ENCODE results near the gene KIAA1549. TPM values are rescaled to one million over a fixed set of nuclear protein-coding genes. Genes with fewer than 3 reads are reported as not detected.

The KIAA1549 gene
- polyA plus RNA-seq, 2 of the 4 experiments (the other 2 are of a cell fraction), result 4.1 to 4.7 TPM

DNA sequence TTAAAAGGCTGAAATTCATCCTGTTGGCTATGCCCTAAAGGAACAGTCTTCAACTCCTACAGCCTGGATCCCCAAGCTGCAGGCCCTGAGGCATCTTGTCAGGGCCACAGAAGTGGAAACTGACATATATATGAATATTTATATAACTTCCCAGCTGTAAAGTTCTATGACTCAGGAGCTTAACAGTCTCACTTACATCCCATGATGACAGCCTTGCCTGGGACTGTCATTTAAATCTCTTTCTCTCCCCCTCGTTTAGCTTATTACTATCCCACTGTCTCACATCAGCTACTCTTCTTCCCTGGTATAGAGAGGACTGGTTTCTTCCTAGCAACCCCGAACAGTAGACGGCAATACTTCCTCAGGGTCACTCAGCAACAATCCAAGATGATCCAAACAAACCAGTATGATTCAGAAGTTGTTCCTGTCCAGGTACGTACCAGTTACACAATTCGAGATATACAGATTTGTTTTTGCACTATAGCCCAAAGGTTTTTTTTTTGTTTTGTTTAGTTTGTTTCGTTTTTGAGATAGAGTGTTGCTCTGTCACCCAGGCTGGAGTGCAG, 22.7 kb downstream of the KIAA1549 start:
- no peak for FAIRE-seq
- ChIA-PET POLR2A (no interaction called here), CTCF (no interaction called here)
- peaks cover 22% of the 10 kb centered on the region for H3K4me1 ChIP-seq
- no peak overlapping the region; a peak in 1 of 6 replicates for H3K27ac ChIP-seq
- peak in 1 of 2 experiments; percentile 22; a peak in 1 of 6 replicates for ATAC-seq
- no peaks in the 10 kb centered on the region for H3K9me3 ChIP-seq
- no peak overlapping the region for H3K4me3 ChIP-seq
- no peak for DNase-seq (ENCODE audit: low read depth in 1 of 2, low spot score in 1 of 2)
- no peak for TF ChIP-seq CHD4 (IDR thresholded peaks at IDR 0.05; ENCODE audit: borderline replicate concordance)
- no peak for TF ChIP-seq ESRRA (IDR thresholded peaks at IDR 0.05; ENCODE audit: borderline replicate concordance, low read length)
- no peak for TF ChIP-seq HEYL (CRISPR knock-in tag; IDR thresholded peaks at IDR 0.05)
- TF ChIP-seq NPAS2 (CRISPR knock-in tag; IDR thresholded peaks at IDR 0.05; ENCODE audit: borderline replicate concordance), result no peak
- TF ChIP-seq FOXS1 (CRISPR knock-in tag; IDR thresholded peaks at IDR 0.05), result no peak
- no peak for TF ChIP-seq ZFP36 (IDR thresholded peaks at IDR 0.05; ENCODE audit: borderline replicate concordance, partially characterized antibody)
- TF ChIP-seq EHMT2 (IDR thresholded peaks at IDR 0.05; ENCODE audit: low read depth), result no peak
- TF ChIP-seq, protein P1, sequence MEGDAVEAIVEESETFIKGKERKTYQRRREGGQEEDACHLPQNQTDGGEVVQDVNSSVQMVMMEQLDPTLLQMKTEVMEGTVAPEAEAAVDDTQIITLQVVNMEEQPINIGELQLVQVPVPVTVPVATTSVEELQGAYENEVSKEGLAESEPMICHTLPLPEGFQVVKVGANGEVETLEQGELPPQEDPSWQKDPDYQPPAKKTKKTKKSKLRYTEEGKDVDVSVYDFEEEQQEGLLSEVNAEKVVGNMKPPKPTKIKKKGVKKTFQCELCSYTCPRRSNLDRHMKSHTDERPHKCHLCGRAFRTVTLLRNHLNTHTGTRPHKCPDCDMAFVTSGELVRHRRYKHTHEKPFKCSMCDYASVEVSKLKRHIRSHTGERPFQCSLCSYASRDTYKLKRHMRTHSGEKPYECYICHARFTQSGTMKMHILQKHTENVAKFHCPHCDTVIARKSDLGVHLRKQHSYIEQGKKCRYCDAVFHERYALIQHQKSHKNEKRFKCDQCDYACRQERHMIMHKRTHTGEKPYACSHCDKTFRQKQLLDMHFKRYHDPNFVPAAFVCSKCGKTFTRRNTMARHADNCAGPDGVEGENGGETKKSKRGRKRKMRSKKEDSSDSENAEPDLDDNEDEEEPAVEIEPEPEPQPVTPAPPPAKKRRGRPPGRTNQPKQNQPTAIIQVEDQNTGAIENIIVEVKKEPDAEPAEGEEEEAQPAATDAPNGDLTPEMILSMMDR (IDR thresholded peaks at IDR 0.05), result no peak
- TF ChIP-seq KDM5A (IDR thresholded peaks at IDR 0.05), result no peak
- no peak for TF ChIP-seq CBX8 (IDR thresholded peaks at IDR 0.05)
- no peak for TF ChIP-seq RFX5 (IDR thresholded peaks at IDR 0.05)
- TF ChIP-seq CBX2 (IDR thresholded peaks at IDR 0.05; ENCODE audit: borderline replicate concordance, low read depth), result no peak
- no peak for TF ChIP-seq CHD2 (IDR thresholded peaks at IDR 0.05; ENCODE audit: low read length, partially characterized antibody)
- WGBS (ENCODE audit: missing lambda C conversion rate), result 69% methylated on average over 6 of the region's 6 CpGs
- H3K4me2 ChIP-seq, result no peak overlapping the region

DNA sequence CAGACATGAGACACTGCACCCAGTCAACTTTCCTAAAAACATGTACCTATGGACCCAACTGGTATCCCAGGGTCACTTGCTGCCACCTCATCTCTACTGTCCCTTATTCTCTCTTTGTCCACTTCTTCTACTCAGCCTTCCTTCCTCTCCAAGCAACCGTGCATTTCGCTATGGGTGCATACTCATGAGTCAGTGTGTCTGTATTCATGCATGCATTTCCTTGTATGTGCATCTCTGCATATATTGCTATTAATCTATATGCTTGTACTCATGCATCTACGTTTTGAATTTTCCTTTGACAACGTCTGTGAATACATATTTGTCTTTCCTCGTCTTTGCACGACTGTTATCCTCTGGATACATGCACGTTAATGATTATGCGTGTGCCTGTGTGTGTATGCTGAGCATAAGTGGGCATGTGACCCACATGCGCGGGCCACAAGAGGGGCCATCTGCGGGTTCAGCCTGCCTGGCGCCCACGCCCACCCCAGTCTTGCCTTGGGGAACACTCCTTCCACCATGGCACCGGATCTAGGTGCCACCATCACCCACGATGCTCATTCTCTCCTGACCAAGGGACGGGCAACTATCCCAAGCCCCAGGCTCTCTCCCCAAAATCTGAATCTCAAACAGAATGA, 23.3 kb downstream of the KIAA1549 start:
- no peaks in the 10 kb centered on the region for H3K9me3 ChIP-seq
- H3K27ac ChIP-seq, result no peak overlapping the region; a peak in 1 of 6 replicates
- ATAC-seq, result no peak
- peaks cover 16% of the 10 kb centered on the region for H3K4me1 ChIP-seq
- WGBS (ENCODE audit: missing lambda C conversion rate), result 86% methylated on average over 16 of the region's 16 CpGs
- H3K4me2 ChIP-seq, result no peak overlapping the region
- H3K4me3 ChIP-seq, result no peak overlapping the region
- ChIA-PET CTCF (no interaction called here), POLR2A (no interaction called here)
- DNase-seq (ENCODE audit: low read depth in 1 of 2, low spot score in 1 of 2), result no peak
- TF ChIP-seq RAD21 (conservative IDR thresholded peaks at IDR 0.05 in 1 of 2, IDR thresholded peaks at IDR 0.05 in 1 of 2), result no peak
- TF ChIP-seq, protein P2, sequence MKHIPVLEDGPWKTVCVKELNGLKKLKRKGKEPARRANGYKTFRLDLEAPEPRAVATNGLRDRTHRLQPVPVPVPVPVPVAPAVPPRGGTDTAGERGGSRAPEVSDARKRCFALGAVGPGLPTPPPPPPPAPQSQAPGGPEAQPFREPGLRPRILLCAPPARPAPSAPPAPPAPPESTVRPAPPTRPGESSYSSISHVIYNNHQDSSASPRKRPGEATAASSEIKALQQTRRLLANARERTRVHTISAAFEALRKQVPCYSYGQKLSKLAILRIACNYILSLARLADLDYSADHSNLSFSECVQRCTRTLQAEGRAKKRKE (CRISPR knock-in tag; IDR thresholded peaks at IDR 0.05; ENCODE audit: low read depth), result no peak
- no peak for TF ChIP-seq ZC3H11A (IDR thresholded peaks at IDR 0.05)
- TF ChIP-seq NPAS2 (CRISPR knock-in tag; IDR thresholded peaks at IDR 0.05; ENCODE audit: borderline replicate concordance), result no peak
- TF ChIP-seq HOXA7 (CRISPR knock-in tag; IDR thresholded peaks at IDR 0.05), result no peak
- TF ChIP-seq FOSB (CRISPR knock-in tag; IDR thresholded peaks at IDR 0.05), result no peak
- TF ChIP-seq RFX5 (IDR thresholded peaks at IDR 0.05), result no peak
- no peak for TF ChIP-seq TFCP2L1 (CRISPR knock-in tag; IDR thresholded peaks at IDR 0.05)
- no peak for TF ChIP-seq KDM5A (IDR thresholded peaks at IDR 0.05)
- TF ChIP-seq RCOR1 (IDR thresholded peaks at IDR 0.05; ENCODE audit: low read depth, low read length), result no peak
- TF ChIP-seq, protein P1 (IDR thresholded peaks at IDR 0.05), result no peak
- TF ChIP-seq HDAC2 (IDR thresholded peaks at IDR 0.05), result no peak
- TF ChIP-seq FOXS1 (CRISPR knock-in tag; IDR thresholded peaks at IDR 0.05), result no peak
- no peak for FAIRE-seq
